Retinal pigment epithelial cell (primary cell): ENCODE results near the gene SETD2.
"Not testable (repeated sequence)": the region's sequence is repeated elsewhere in the genome, so short reads cannot be mapped to it uniquely, and the experiment has no call there.

Experiments used
- DNase-seq: peaks from one replicate; pipeline ENCODE4 v3.0.0-alpha.2; 2010; ENCODE audit warnings: low read depth
- H3K4me3 ChIP-seq: 2 replicates; pipeline ENCODE4 v1.5.1; 2011; ENCODE audit warnings: mild to moderate bottlenecking, low read length, control low read depth, moderate library complexity
- TF ChIP-seq, protein P1 (sequence below): conservative IDR thresholded peaks from 2 replicates; pipeline ENCODE4 v1.5.1; 2011; ENCODE audit warnings: low read depth, low read length, control low read depth, inconsistent platforms

Gene SETD2

GRCh38 chr3:47194994-47195393 lies 31.1 kb upstream of the SETD2 start:
- H3K4me3 ChIP-seq: no peak overlapping the region
- TF ChIP-seq, protein P1, sequence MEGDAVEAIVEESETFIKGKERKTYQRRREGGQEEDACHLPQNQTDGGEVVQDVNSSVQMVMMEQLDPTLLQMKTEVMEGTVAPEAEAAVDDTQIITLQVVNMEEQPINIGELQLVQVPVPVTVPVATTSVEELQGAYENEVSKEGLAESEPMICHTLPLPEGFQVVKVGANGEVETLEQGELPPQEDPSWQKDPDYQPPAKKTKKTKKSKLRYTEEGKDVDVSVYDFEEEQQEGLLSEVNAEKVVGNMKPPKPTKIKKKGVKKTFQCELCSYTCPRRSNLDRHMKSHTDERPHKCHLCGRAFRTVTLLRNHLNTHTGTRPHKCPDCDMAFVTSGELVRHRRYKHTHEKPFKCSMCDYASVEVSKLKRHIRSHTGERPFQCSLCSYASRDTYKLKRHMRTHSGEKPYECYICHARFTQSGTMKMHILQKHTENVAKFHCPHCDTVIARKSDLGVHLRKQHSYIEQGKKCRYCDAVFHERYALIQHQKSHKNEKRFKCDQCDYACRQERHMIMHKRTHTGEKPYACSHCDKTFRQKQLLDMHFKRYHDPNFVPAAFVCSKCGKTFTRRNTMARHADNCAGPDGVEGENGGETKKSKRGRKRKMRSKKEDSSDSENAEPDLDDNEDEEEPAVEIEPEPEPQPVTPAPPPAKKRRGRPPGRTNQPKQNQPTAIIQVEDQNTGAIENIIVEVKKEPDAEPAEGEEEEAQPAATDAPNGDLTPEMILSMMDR: no peak
- DNase-seq: no peak

GRCh38 chr3:47193871-47194859 lies 30.3 kb upstream of the SETD2 start:
- TF ChIP-seq, protein P1: no peak
- DNase-seq: peak; percentile 2
- no peak overlapping the region for H3K4me3 ChIP-seq

DNA sequence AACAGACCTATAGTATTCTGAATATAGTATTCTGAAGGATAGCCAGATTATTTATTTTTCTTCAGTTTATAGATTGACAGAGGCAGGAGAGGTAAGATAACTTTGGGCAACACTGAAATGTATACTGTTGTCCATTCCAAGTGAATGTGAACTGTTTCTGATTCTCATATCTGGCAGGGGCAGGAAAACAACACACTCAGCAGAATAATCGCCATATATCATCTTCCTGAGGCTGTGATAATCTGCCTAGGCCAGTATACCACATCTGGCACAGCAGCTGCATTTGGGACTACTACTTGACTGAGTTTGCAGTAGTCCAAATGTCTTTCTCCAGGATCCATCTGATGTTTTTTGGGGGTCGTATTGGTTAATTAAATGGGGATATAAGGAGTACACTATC lies 22.4 kb upstream of the SETD2 start:
- no peak overlapping the region for H3K4me3 ChIP-seq
- TF ChIP-seq, protein P1: no peak
- DNase-seq: no peak

- H3K4me3 ChIP-seq, DNase-seq: not testable (repeated sequence)
These were observed 17.8 kb upstream of the SETD2 start for GRCh38 chr3:47181685-47182084.

GRCh38 chr3:47180011-47180410 lies 16.1 kb upstream of the SETD2 start:
- H3K4me3 ChIP-seq, DNase-seq: not testable (repeated sequence)

DNA sequence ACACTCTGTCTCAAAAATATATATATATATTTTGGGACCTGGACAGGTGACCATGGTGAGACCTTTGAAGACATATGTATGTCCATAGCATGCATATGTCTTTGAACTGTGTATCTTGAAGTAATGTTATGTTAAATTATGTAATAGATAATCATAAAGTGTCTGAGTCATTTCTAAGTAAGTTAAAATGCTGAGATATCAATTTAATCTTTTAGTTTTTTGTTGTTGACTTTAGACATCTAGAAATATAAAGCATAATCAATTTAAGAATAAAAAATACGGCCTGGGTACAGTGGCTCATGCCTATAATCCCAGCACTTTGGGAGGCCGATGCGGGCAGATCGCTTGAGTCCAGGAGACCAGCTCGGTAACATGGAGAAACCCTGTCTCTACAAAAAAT lies 12.7 kb upstream of the SETD2 start:
- TF ChIP-seq, protein P1: no peak
- H3K4me3 ChIP-seq: no peak overlapping the region
- DNase-seq: no peak

- peak overlapping the region; percentile 82 for H3K4me3 ChIP-seq
- no peak for DNase-seq
- TF ChIP-seq, protein P1: no peak
These were observed 525 bp downstream of the SETD2 start for GRCh38 chr3:47163169-47164006.

- TF ChIP-seq, protein P1: no peak
- H3K4me3 ChIP-seq: peak overlapping the region; percentile 82
- DNase-seq: no peak
These were observed 1.2 kb downstream of the SETD2 start for GRCh38 chr3:47162697-47163168.
